Measurements from ENCODE around the gene OLA1.

GRCh38 chr2:174121175-174121574 lies 127.2 kb downstream of the OLA1 start:
- TF ChIP-seq TAF1 (IDR thresholded peaks at IDR 0.05; ENCODE audit: borderline replicate concordance, insufficient read depth, low read length) (no peak), SIN3A (IDR thresholded peaks at IDR 0.05; ENCODE audit: borderline replicate concordance, insufficient read depth, low read length) (no peak), POLR2AphosphoS5 (IDR thresholded peaks at IDR 0.05; ENCODE audit: low read depth, low read length) (no peak)

All from PFSK-1 (cell line).